22Rv1 (cell line): ENCODE measurements around the gene PDE8A.

Experiments
- H3K27ac ChIP-seq: fragments of 450-650 bp; 2 replicates; pipeline ENCODE4 v1.5.1; 2017
- CTCF ChIP-seq: fragments of 450-650 bp; IDR thresholded peaks from 2 replicates; pipeline ENCODE4 v1.5.1; 2017; ENCODE audit warnings: mild to moderate bottlenecking
- ZFX ChIP-seq: fragments of 450-650 bp; IDR thresholded peaks from 2 replicates; pipeline ENCODE4 v1.6.1; 2017; ENCODE audit warnings: antibody characterized with exemption, borderline replicate concordance

Gene PDE8A

GRCh38 chr15:85094685-85095084 lies 113.0 kb downstream of the PDE8A start:
- no peak overlapping the region for H3K27ac ChIP-seq
- TF ChIP-seq ZFX: no peak
- no peak for TF ChIP-seq CTCF

GRCh38 chr15:85095566-85095965 lies 113.9 kb downstream of the PDE8A start:
- TF ChIP-seq ZFX (no peak), CTCF (no peak)
- no peak overlapping the region for H3K27ac ChIP-seq

- TF ChIP-seq CTCF (no peak), ZFX (no peak)
- no peak overlapping the region for H3K27ac ChIP-seq
Observed at GRCh38 chr15:85097250-85097649, 115.6 kb downstream of the PDE8A start.

GRCh38 chr15:85097725-85098124 lies 116.1 kb downstream of the PDE8A start:
- no peak for TF ChIP-seq ZFX
- no peak for TF ChIP-seq CTCF
- H3K27ac ChIP-seq: no peak overlapping the region

- no peak overlapping the region for H3K27ac ChIP-seq
- no peak for TF ChIP-seq CTCF
- TF ChIP-seq ZFX: no peak
Observed at GRCh38 chr15:85099195-85099803, 117.6 kb downstream of the PDE8A start.

- no peak overlapping the region for H3K27ac ChIP-seq
- no peak for TF ChIP-seq ZFX
- no peak for TF ChIP-seq CTCF
Observed at GRCh38 chr15:85100186-85100937, 118.7 kb downstream of the PDE8A start.

GRCh38 chr15:85104584-85104983 lies 122.9 kb downstream of the PDE8A start:
- H3K27ac ChIP-seq: no peak overlapping the region
- TF ChIP-seq ZFX (no peak), CTCF (no peak)
